GM06990 (cell line): ENCODE results near the gene PTPRO.

Experiments used
- DNase-seq: peaks from one replicate; pipeline ENCODE4 v3.0.0-alpha.2; 2011; ENCODE audit not compliant: insufficient read length; ENCODE audit errors: extremely low read depth
- H3K27me3 ChIP-seq: replicated peaks from 2 replicates; pipeline ENCODE4 v1.6.0; 2011; ENCODE audit warnings: low read length; ENCODE audit not compliant: control insufficient read depth, insufficient read depth
- H3K36me3 ChIP-seq: 2 replicates; pipeline ENCODE4 v1.5.1; 2011; ENCODE audit warnings: low read length; ENCODE audit not compliant: control insufficient read depth, insufficient read depth
- H3K4me3 ChIP-seq: replicated peaks from 2 replicates; pipeline ENCODE4 v1.5.1; 2011; ENCODE audit warnings: low read depth, mild to moderate bottlenecking, control low read depth, low read length
- TF ChIP-seq, protein P1 (sequence below): IDR thresholded peaks from 2 replicates; pipeline ENCODE4 v1.5.1; 2011; ENCODE audit warnings: low read length, control low read depth, mild to moderate bottlenecking, inconsistent platforms; ENCODE audit not compliant: insufficient read depth, poor library complexity, severe bottlenecking

Gene PTPRO

DNA sequence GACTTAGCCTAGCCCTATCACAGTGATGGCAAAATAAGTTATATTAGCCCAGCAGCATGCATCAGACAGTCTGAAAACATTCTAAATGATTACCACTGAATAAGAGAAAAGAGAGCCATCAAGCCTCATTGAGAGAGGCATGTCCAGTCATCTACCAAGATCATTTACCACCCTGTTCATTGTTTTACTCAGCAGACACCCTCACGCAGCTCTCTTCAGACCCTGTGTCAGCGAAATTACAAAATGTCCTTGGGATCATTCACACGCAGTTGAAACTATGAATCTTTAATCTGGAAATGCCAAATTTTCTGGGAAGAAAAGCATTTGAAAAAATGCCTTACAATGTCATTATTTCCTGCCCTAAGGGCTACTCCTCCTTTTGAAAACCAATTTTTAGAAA, 89.5 kb downstream of the PTPRO start:
- Histone ChIP-seq H3K4me3 (no peak overlapping the region), H3K27me3 (no peaks in the 10 kb centered on the region), H3K36me3 (no peaks in the 10 kb centered on the region)
- TF ChIP-seq, protein P1, sequence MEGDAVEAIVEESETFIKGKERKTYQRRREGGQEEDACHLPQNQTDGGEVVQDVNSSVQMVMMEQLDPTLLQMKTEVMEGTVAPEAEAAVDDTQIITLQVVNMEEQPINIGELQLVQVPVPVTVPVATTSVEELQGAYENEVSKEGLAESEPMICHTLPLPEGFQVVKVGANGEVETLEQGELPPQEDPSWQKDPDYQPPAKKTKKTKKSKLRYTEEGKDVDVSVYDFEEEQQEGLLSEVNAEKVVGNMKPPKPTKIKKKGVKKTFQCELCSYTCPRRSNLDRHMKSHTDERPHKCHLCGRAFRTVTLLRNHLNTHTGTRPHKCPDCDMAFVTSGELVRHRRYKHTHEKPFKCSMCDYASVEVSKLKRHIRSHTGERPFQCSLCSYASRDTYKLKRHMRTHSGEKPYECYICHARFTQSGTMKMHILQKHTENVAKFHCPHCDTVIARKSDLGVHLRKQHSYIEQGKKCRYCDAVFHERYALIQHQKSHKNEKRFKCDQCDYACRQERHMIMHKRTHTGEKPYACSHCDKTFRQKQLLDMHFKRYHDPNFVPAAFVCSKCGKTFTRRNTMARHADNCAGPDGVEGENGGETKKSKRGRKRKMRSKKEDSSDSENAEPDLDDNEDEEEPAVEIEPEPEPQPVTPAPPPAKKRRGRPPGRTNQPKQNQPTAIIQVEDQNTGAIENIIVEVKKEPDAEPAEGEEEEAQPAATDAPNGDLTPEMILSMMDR = no peak
- DNase-seq = no peak

- H3K36me3 ChIP-seq = no peaks in the 10 kb centered on the region
- DNase-seq = no peak
Observed at GRCh38 chr12:15417691-15418090, 95.4 kb downstream of the PTPRO start.

GRCh38 chr12:15423629-15424028, 101.3 kb downstream of the PTPRO start:
- TF ChIP-seq, protein P1 = no peak
- DNase-seq = no peak
- no peaks in the 10 kb centered on the region for H3K36me3 ChIP-seq
- H3K27me3 ChIP-seq = no peaks in the 10 kb centered on the region
- no peak overlapping the region for H3K4me3 ChIP-seq

More at GRCh38 chr12:15417691-15418090, 95.4 kb downstream of the PTPRO start:
- TF ChIP-seq, protein P1 = no peak
- Histone ChIP-seq H3K4me3 (no peak overlapping the region), H3K27me3 (no peaks in the 10 kb centered on the region)

DNA sequence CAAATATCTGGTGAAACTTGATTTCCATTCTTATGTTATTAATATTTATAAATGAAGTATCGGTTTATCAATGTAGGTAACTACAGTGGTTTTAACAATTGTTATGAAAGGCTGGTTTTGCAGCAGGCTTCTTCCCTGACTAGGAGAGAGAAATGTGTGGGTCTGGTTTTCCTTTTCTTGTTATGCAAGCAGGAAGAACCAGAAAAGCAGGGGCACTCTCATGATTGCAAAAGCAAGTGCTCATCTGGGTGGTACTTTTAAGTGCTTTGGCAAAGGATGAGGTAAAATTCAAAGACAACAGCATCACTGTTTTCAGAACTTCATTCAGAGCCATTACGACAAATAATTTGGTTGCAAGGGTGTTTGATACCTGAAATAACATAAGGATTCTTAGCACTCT, 105.6 kb downstream of the PTPRO start:
- TF ChIP-seq, protein P1 = no peak
- no peak for DNase-seq
- no peaks in the 10 kb centered on the region for H3K36me3 ChIP-seq
- no peak overlapping the region for H3K4me3 ChIP-seq
- H3K27me3 ChIP-seq = no peaks in the 10 kb centered on the region

- DNase-seq = no peak
- TF ChIP-seq, protein P1 = no peak
- Histone ChIP-seq H3K4me3 (no peak overlapping the region), H3K36me3 (no peaks in the 10 kb centered on the region), H3K27me3 (no peaks in the 10 kb centered on the region)
Observed at GRCh38 chr12:15428632-15429031, 106.3 kb downstream of the PTPRO start.

DNA sequence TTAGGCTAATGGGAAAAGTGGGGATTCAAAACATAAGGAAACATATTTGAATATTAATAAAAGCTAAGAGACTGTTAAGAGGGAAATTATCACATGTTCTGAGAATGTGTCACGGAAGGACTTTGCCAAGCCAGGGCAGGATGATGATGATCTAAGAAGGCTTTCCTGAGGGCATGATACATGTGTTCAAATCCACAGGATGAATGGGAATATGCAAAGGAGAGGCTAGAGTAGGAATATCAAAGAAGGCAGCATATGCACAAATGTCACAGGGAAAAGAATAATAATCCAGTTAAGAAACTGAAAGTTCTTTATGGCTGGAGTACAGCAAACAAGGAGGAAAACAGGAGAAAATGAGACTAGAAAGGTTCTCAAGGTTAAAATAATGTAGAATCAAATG, 107.0 kb downstream of the PTPRO start:
- H3K4me3 ChIP-seq = no peak overlapping the region
- H3K27me3 ChIP-seq = no peaks in the 10 kb centered on the region
- H3K36me3 ChIP-seq = no peaks in the 10 kb centered on the region
- TF ChIP-seq, protein P1 = no peak
- DNase-seq = no peak
